AG04449 (cell line): Measurements from ENCODE around the gene SPRED1.

ENCODE experiments used
- CTCF ChIA-PET: fragments of 350-600 bp; formaldehyde crosslinking; extraction: SDS; loops from one replicate; lab custom pipeline; 2021; ENCODE audit warnings: antibody characterized with exemption; lab: Yijun Ruan, JAX
- POLR2A ChIA-PET: fragments of 400-600, 350-600 bp; formaldehyde crosslinking; extraction: SDS; loops from one replicate; lab custom pipeline; 2020; ENCODE audit warnings: antibody characterized with exemption, inconsistent platforms; lab: Yijun Ruan, JAX
- DNase-seq: peaks from one replicate; pipeline ENCODE4 v3.0.0-alpha.2; 2010; ENCODE audit warnings: low read depth, low spot score
- H3K4me3 ChIP-seq: 2 replicates; pipeline ENCODE4 v1.5.1; 2011; ENCODE audit warnings: low read depth, mild to moderate bottlenecking, control low read depth, low read length
- TF ChIP-seq, protein P1 (sequence below): IDR thresholded peaks from one replicate; pipeline ENCODE4 v1.5.1; 2011; ENCODE audit warnings: mild to moderate bottlenecking, moderate library complexity, low read length, control low read depth, inconsistent platforms; ENCODE audit not compliant: insufficient read depth; ENCODE audit errors: missing control alignments

Gene SPRED1

DNA sequence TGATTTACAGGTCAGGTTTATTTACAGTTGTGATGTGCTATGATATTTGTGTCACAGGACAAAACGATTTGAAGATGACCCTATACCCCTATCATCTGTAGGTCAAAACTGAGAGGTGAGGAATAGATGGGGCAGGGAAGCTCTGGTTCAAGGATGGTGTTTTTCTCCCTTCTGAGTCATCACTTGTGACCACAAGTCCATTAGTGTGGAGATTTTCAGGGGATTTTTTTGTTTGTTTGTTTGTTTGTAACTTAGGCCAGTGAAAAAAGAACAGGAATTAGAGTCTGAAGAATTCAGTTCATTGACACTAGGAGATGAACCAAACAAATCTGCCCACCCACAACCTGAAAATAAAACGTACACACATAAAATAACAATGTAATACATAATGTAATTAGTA lies 138.6 kb downstream of the SPRED1 start:
- H3K4me3 ChIP-seq, result no peak overlapping the region
- TF ChIP-seq, protein P1, sequence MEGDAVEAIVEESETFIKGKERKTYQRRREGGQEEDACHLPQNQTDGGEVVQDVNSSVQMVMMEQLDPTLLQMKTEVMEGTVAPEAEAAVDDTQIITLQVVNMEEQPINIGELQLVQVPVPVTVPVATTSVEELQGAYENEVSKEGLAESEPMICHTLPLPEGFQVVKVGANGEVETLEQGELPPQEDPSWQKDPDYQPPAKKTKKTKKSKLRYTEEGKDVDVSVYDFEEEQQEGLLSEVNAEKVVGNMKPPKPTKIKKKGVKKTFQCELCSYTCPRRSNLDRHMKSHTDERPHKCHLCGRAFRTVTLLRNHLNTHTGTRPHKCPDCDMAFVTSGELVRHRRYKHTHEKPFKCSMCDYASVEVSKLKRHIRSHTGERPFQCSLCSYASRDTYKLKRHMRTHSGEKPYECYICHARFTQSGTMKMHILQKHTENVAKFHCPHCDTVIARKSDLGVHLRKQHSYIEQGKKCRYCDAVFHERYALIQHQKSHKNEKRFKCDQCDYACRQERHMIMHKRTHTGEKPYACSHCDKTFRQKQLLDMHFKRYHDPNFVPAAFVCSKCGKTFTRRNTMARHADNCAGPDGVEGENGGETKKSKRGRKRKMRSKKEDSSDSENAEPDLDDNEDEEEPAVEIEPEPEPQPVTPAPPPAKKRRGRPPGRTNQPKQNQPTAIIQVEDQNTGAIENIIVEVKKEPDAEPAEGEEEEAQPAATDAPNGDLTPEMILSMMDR, result no peak
- ChIA-PET CTCF (interaction anchor here (1.0 to 8.3 kb wide), 8 partner anchors 14 to 395 kb away, joined by 3 to 85 read pairs (median 6); no protein-coding TSS in a partner anchor), POLR2A (no interaction called here)
- DNase-seq, result no peak

DNA sequence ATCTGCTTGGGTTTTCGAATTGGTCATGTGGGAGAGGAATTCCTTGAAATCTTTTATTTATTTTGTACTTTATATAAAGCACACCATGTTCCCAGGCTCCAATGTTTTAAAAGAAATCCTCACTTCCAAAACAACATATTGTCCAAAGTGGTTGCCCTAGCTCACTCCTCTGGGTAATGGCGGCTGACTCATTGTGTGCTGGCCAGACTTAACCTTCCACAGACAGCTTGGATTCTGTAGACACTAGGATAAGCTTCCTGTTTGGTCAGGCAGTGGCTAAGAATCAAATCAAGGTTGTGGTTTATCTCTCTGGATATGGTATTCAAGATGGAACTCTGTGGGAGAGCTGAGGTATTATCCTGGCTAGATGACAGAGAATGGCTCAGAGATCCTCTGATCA lies 145.5 kb downstream of the SPRED1 start:
- peak; percentile 97 for DNase-seq
- ChIA-PET POLR2A (interaction anchor here (0.6 to 1.1 kb wide), 4 partner anchors 9 to 387 kb away, joined by 3 to 11 read pairs (median 4); partner anchors contain the start of gene SPRED1), CTCF (interaction anchor here (0.8 to 3.7 kb wide), 4 partner anchors 10 to 395 kb away, joined by 3 to 17 read pairs (median 6); no protein-coding TSS in a partner anchor)
- TF ChIP-seq, protein P1, result no peak
- H3K4me3 ChIP-seq, result no peak overlapping the region

DNA sequence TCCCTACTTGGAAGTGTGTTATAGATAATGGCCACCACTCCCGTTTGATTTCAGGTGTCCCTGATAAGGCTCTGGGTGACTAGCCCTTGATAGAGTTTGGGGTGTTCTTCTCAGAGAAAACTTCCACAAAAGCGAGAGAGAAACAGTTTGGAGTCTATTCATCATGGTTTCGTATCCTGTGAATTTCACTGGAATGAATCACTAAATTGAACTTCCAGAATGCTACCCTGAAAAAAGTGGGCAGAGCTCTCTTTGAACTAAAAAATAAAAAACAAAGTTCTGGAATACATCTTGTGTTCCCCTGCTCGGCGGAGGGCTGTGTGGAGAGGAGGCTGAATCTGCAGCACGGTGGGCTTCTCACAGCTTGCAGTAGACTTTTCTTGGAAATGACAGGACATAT lies 148.5 kb downstream of the SPRED1 start:
- POLR2A ChIA-PET, result no interaction called here
- CTCF ChIA-PET, result interaction anchor here (1.0 to 1.5 kb wide), 3 partner anchors 11 to 406 kb away, joined by 3 to 4 read pairs (median 3); no protein-coding TSS in a partner anchor
- no peak for DNase-seq
- TF ChIP-seq, protein P1, result no peak
- no peak overlapping the region; the same call in 1 of the 2 replicates for H3K4me3 ChIP-seq

DNA sequence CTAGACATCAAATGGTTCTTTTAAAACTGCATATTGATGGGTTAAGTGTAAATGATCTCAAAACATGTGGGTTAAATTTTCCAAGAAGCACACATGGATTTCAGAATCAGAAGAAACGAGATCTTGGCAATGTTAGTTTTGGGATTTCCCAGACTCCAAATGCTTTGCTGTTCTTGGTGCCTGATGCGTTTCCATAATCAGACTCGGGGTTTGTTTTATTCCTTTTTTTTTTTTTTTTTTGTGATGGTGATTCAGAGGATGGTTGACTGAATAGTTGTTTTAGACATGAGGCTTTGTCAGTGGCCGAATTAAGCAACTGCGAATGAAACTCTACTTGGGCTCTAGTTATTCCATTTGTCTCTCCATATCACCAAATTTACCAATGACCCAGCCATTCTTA lies 149.1 kb downstream of the SPRED1 start:
- no peak for DNase-seq
- TF ChIP-seq, protein P1, result no peak
- POLR2A ChIA-PET, result no interaction called here
- H3K4me3 ChIP-seq, result no peak overlapping the region
- CTCF ChIA-PET, result interaction anchor here (1.0 kb wide), 2 partner anchors 11 to 407 kb away, joined by 3 read pairs; no protein-coding TSS in a partner anchor

DNA sequence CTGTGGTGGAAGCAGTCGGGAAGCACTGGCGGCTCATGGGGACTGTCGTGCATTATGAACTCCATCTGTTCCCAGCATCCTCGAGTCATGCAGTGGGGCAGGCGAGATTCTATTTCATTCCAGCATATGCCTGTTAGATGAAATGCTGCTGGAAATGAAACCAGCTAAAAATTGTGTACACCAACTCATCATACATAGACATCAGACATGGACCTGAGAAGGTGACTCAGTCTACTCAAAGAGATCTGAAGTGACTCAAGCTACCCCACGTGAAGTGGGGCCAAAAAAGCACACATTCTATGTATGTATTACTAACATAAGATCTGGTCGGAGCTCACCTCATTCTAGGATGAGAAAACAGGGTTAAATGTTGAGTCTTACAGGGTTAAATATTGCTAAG lies 153.8 kb downstream of the SPRED1 start:
- no peak for DNase-seq
- POLR2A ChIA-PET, result no interaction called here
- CTCF ChIA-PET, result interaction anchor here (1.2 kb wide), 2 partner anchors 16 to 404 kb away, joined by 6 to 7 read pairs; no protein-coding TSS in a partner anchor
- H3K4me3 ChIP-seq, result no peak overlapping the region
- TF ChIP-seq, protein P1, result no peak
